ENCODE results near the gene SMIM12. TPM values are rescaled to one million over a fixed set of nuclear protein-coding genes. Genes with fewer than 3 reads are reported as not detected.

The SMIM12 gene
- total RNA-seq, 2 donors from 2014 or later = 26.6 to 34.0 TPM

DNA sequence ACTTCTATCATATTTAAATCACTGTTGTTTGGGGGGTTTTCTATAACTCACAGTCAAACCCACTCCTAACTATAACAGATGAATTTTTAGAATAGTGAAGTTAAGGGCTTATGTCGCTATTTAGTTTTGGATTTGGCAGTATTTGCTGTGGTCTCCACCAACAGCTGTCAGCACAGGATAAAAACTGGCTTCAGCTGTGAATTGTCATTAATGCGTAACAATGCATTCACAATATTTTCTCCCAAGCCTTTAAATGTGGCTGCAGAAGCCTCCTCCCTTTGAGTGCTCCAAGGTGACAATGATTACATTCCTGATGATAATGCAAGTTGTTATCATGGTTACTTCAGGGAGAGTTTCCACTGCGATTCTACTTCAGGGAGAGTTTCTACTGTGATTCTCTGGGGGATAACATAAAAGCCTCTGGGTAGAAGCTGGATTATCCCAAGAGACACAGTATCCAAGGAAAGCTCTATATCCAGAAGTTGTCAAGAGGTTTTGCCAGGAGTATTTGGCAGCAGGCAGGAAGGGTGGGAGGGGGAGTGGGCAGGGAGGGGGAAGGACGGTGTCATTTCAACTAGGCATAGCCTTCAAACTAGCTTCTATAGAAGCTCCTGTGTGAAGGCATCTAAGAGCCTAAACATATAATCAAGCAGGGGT is 14.9 kb upstream of the SMIM12 start:
- Histone ChIP-seq H3K27ac (no peak overlapping the region), H3K9me3 (no peaks in the 10 kb centered on the region), H3K4me3 (no peak overlapping the region), H3K4me1 (no peaks in the 10 kb centered on the region), H3K36me3 (no peaks in the 10 kb centered on the region), H3K27me3 (no peaks in the 10 kb centered on the region)
- TF ChIP-seq CTCF (IDR thresholded peaks at IDR 0.05) = no peak
- DNase-seq (ENCODE audit: low spot score) = no peak

GRCh38 chr1:34872133-34872503 is 12.6 kb upstream of the SMIM12 start:
- Histone ChIP-seq H3K36me3 (no peaks in the 10 kb centered on the region), H3K4me3 (no peak overlapping the region), H3K27ac (no peak overlapping the region), H3K4me1 (no peaks in the 10 kb centered on the region), H3K27me3 (no peaks in the 10 kb centered on the region), H3K9me3 (no peaks in the 10 kb centered on the region)
- no peak for TF ChIP-seq CTCF (IDR thresholded peaks at IDR 0.05)
- DNase-seq (ENCODE audit: low spot score) = no peak

- H3K27ac ChIP-seq = no peak overlapping the region
- H3K27me3 ChIP-seq = no peaks in the 10 kb centered on the region
- H3K9me3 ChIP-seq = no peaks in the 10 kb centered on the region
- no peak overlapping the region for H3K4me3 ChIP-seq
- H3K4me1 ChIP-seq = peaks cover 0 to 4% of the 10 kb centered on the region in 2 donors
- no peaks in the 10 kb centered on the region for H3K36me3 ChIP-seq
- TF ChIP-seq CTCF (IDR thresholded peaks at IDR 0.05) = no peak
- DNase-seq (ENCODE audit: low spot score) = no peak
Measured at GRCh38 chr1:34871443-34872132, 12.0 kb upstream of the SMIM12 start.

- H3K27me3 ChIP-seq = no peaks in the 10 kb centered on the region
- no peaks in the 10 kb centered on the region for H3K36me3 ChIP-seq
- DNase-seq (ENCODE audit: low spot score) = no peak
- no peaks in the 10 kb centered on the region for H3K9me3 ChIP-seq
- peaks cover 0 to 12% of the 10 kb centered on the region in 2 donors for H3K4me1 ChIP-seq
- no peak overlapping the region for H3K27ac ChIP-seq
- no peak overlapping the region for H3K4me3 ChIP-seq
- TF ChIP-seq CTCF (IDR thresholded peaks at IDR 0.05) = no peak
Measured at GRCh38 chr1:34870395-34870794, 10.8 kb upstream of the SMIM12 start.

DNA sequence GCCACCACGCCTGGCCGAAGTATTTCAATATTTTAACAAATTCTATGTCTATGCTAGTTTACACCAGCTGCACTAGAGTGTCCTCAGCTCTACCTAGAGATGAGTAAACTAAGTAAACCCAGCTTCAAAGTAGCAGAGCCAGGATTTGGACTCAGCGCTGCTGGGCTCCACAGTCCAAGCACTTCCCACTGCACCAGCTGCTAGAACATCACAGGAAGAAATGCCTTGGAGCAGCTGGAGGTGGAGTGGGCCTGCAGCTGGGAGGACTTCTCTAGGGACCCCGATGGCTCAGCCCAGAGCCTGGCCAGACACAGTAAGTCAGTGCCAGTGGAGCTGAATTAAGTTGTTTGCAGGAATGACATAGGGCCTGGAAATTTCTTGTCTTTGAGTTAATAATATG is 10.2 kb upstream of the SMIM12 start:
- Histone ChIP-seq H3K27ac (no peak overlapping the region), H3K4me3 (no peak overlapping the region), H3K9me3 (no peaks in the 10 kb centered on the region), H3K36me3 (no peaks in the 10 kb centered on the region), H3K4me1 (peaks cover 0 to 13% of the 10 kb centered on the region in 2 donors), H3K27me3 (no peaks in the 10 kb centered on the region)
- no peak for TF ChIP-seq CTCF (IDR thresholded peaks at IDR 0.05)
- DNase-seq (ENCODE audit: low spot score) = no peak

Data from right atrium auricular region (tissue), 2 donors.